Upper lobe of right lung (tissue), 1 donor: Measurements from ENCODE around the gene KCMF1. TPM values are rescaled to one million over a fixed set of nuclear protein-coding genes. Genes with fewer than 3 reads are reported as not detected.

ENCODE experiments used
- ATAC-seq: fragments of 200-7000 bp; cut with Tn5 transposase; one replicate; pipeline ENCODE4 v1.9.1; 2020; ENCODE audit warnings: mild to moderate bottlenecking, moderate library complexity
- DNase-seq: peaks from one replicate; pipeline ENCODE4 v3.0.0-alpha.2; 2020
- H3K27ac ChIP-seq: fragments of 200-600 bp; one replicate; pipeline ENCODE4 v1.8.0; 2022
- H3K27me3 ChIP-seq: fragments of 200-600 bp; one replicate; pipeline ENCODE4 v1.8.0; 2022; ENCODE audit warnings: mild to moderate bottlenecking
- H3K36me3 ChIP-seq: fragments of 200-600 bp; one replicate; pipeline ENCODE4 v1.8.0; 2022
- H3K4me1 ChIP-seq: fragments of 200-600 bp; one replicate; pipeline ENCODE4 v1.8.0; 2022
- H3K4me3 ChIP-seq: fragments of 200-600 bp; one replicate; pipeline ENCODE4 v1.8.0; 2022; ENCODE audit warnings: mild to moderate bottlenecking
- H3K9me3 ChIP-seq: fragments of 200-600 bp; one replicate; pipeline ENCODE4 v1.8.0; 2022
- intact Hi-C: fragments of 100-400 bp; cut with DNase I; formaldehyde crosslinking; loops from one replicate; pipeline ENCODE4 v1.11.0; 2022
- total RNA-seq: library from RNA; stranded (reverse); fragmentation: NEBNext Ultra II Directional; extraction: Animal tissue kit (Norgen Biotek cat#: 25700); gene quantifications from one replicate; pipeline ENCODE4 v1.2.1, GENCODE V29; 2021
- TF ChIP-seq, protein P1 (sequence below): fragments of 200-600 bp; IDR thresholded peaks from one replicate; pipeline ENCODE4 v1.8.0; 2022; ENCODE audit warnings: antibody characterized with exemption
- donor health status: DM: no; HTN: yes; CAD: no; lungs with severe emphysema.

KCMF1 gene
- total RNA-seq, 1 donor from 2014 or later: 72.9 TPM

DNA sequence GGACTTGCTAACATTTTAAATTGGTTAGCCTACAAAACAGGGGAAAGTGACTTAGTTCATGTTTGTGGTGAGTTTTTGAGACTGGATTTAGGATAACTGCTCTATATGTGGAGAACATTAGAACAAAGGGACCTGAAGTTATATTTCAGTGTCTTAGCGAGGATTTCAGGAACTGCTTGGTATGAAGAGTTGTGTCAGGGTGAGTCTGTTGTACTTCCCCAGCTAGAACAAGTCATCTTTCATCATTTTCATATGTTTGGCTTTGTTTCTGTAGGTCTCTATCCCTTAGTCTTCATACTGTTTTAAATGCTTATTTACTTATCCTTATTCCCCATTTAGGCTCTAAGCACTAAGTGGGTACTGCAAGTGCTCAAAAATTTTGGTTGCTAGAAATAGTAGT is 41.9 kb downstream of the KCMF1 start:
- intact Hi-C loops: no loop called here
- H3K36me3 ChIP-seq: peaks cover 1% of the 10 kb centered on the region
- TF ChIP-seq, protein P1, sequence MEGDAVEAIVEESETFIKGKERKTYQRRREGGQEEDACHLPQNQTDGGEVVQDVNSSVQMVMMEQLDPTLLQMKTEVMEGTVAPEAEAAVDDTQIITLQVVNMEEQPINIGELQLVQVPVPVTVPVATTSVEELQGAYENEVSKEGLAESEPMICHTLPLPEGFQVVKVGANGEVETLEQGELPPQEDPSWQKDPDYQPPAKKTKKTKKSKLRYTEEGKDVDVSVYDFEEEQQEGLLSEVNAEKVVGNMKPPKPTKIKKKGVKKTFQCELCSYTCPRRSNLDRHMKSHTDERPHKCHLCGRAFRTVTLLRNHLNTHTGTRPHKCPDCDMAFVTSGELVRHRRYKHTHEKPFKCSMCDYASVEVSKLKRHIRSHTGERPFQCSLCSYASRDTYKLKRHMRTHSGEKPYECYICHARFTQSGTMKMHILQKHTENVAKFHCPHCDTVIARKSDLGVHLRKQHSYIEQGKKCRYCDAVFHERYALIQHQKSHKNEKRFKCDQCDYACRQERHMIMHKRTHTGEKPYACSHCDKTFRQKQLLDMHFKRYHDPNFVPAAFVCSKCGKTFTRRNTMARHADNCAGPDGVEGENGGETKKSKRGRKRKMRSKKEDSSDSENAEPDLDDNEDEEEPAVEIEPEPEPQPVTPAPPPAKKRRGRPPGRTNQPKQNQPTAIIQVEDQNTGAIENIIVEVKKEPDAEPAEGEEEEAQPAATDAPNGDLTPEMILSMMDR: no peak
- no peaks in the 10 kb centered on the region for H3K27me3 ChIP-seq
- no peaks in the 10 kb centered on the region for H3K9me3 ChIP-seq
- H3K4me3 ChIP-seq: no peak overlapping the region
- no peak for DNase-seq
- peak; percentile 45 for ATAC-seq
- H3K27ac ChIP-seq: no peak overlapping the region
- H3K4me1 ChIP-seq: peaks cover 52% of the 10 kb centered on the region

DNA sequence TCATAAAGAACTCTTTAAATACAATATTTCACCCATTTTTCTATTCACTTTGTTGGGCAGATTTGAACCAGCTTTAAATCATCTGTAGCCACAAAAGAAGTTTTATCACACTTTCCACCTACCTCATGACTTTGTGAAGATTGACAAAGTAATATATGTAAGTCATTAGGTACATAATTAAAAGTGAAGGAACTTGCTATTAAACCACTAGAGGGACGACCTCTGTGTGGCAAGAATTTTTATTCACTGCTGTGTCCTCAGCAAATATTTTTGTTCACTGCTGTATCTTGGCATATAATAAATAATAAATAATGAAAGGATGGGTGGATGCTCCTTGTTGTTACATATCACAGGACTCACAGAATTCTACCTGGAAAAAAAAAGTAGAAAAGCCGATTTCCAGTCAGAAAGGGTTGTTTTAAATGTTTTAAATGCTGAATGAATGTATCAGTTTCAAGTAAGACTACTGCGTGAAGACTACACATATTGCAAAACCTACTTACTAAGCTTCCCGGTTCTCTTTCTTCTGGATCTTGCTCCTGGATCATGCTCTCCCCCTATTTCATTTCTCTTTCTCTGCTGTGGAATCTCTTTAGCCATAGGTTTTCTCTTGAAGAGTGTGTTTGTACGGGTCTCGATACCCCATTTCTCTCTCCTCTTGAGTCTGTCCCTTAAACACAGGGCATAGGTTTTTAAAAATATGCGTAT is 44.8 kb downstream of the KCMF1 start:
- TF ChIP-seq, protein P1: no peak
- H3K9me3 ChIP-seq: no peaks in the 10 kb centered on the region
- intact Hi-C loops: no loop called here
- H3K36me3 ChIP-seq: no peaks in the 10 kb centered on the region
- peaks cover 52% of the 10 kb centered on the region for H3K4me1 ChIP-seq
- DNase-seq (no peak), ATAC-seq (no peak)
- no peak overlapping the region for H3K27ac ChIP-seq
- no peaks in the 10 kb centered on the region for H3K27me3 ChIP-seq
- no peak overlapping the region for H3K4me3 ChIP-seq

DNA sequence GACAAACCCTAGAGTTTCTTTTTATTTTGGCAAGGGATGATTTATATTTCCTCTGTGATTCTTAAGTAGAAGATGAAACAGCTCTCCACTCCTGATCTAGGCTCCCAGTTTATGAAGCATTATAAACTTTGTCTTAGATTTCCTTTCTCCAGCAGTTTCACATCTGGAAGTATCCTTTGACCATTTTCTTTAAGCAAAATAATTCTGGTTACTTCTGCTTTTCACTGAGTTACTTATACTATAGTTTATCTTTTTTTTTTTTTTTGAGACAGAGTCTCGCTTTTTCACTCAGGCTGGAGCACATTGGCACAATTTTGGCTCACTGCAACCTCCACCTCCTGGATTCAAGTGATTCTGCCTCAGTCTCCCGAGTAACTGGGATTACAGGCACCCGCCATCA is 45.5 kb downstream of the KCMF1 start:
- DNase-seq: no peak
- intact Hi-C loops: no loop called here
- Histone ChIP-seq H3K27ac (no peak overlapping the region), H3K4me3 (no peak overlapping the region), H3K4me1 (peaks cover 48% of the 10 kb centered on the region), H3K9me3 (no peaks in the 10 kb centered on the region), H3K27me3 (no peaks in the 10 kb centered on the region), H3K36me3 (no peaks in the 10 kb centered on the region)
- TF ChIP-seq, protein P1: no peak
- ATAC-seq: no peak

DNA sequence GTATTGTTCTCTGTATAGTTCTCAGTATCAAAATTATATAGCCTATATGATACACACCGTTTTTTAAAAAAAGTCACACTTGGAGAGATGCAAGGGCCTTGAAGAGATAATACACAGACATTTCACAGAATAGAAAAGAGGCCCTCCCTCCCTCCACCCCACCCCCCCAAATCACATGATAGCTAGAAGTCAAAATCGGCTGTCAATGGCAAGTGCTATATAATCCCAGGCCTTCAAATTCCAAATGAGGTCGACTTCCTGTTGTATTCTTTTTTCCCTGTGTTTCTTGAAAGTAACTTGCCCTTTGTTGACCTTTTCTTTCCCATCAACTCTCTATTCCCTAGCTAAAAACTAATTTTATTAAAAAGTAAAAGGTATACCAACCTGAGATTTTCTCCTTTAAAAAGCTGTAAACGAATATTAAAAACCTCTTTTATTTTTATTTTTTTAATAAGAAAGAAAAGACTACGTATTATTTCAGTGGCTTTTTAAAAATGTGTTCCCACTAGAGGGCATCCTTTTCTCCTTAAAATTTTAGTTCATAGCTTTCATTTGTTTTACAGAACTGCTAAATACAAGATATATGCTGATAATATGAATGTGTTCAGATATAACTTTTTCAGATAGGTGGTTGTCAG is 46.6 kb downstream of the KCMF1 start:
- Histone ChIP-seq H3K4me3 (no peak overlapping the region), H3K27ac (no peak overlapping the region), H3K36me3 (no peaks in the 10 kb centered on the region), H3K4me1 (peaks cover 41% of the 10 kb centered on the region), H3K9me3 (no peaks in the 10 kb centered on the region), H3K27me3 (no peaks in the 10 kb centered on the region)
- no peak for DNase-seq
- TF ChIP-seq, protein P1: peak; percentile 45
- intact Hi-C loops: no loop called here
- no peak for ATAC-seq

DNA sequence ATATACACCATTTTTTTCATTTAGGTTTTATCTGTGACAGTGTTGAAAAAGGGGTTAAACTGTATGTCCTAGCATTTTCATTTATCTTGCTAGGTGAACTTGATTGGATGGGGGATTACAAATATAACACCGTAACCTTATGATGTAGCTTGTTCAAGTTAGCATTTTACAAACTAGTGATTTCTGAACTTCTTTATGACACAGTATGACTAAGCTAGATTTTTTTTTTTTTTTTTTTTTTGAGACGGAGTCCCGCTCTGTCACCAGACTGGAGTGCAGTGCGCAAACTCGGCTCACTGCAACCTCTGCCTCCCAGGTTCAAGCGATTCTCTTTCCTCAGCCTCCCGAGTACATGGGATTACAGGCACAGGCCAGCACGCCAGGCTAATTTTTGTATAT is 47.1 kb downstream of the KCMF1 start:
- TF ChIP-seq, protein P1: no peak
- no peak for DNase-seq

More for the DNA sequence above, 47.1 kb downstream of the KCMF1 start:
- Histone ChIP-seq H3K9me3 (no peaks in the 10 kb centered on the region), H3K4me3 (no peak overlapping the region), H3K27ac (no peak overlapping the region), H3K4me1 (peaks cover 37% of the 10 kb centered on the region), H3K36me3 (no peaks in the 10 kb centered on the region), H3K27me3 (no peaks in the 10 kb centered on the region)
- ATAC-seq: no peak
- intact Hi-C loops: no loop called here
